Activated T-helper 17 cell treated with anti-CD3 and anti-CD28 coated beads, Interleukin-2, amount 50 U/mL, for 72 hours (primary cell): ENCODE measurements around the gene RPS6KA4. TPM values are rescaled to one million over a fixed set of nuclear protein-coding genes. Genes with fewer than 3 reads are reported as not detected.

Experiments used
- ATAC-seq: fragments of 150-1000 bp; cut with Tn5 transposase; replicated peaks from 2 replicates; pipeline ENCODE4 v1.10.0; 2021; ENCODE audit warnings: mild to moderate bottlenecking, moderate library complexity
- H3K27ac Mint-ChIP-seq: one replicate; pipeline ENCODE4 v1.8.0; 2022; ENCODE audit warnings: mixed read lengths
- H3K27me3 Mint-ChIP-seq: one replicate; pipeline ENCODE4 v1.8.0; 2022; ENCODE audit warnings: mixed read lengths
- H3K36me3 Mint-ChIP-seq: one replicate; pipeline ENCODE4 v1.8.0; 2022; ENCODE audit warnings: low read depth, mild to moderate bottlenecking, mixed read lengths
- H3K4me1 Mint-ChIP-seq: one replicate; pipeline ENCODE4 v1.8.0; 2022; ENCODE audit warnings: mixed read lengths
- H3K4me3 Mint-ChIP-seq: one replicate; pipeline ENCODE4 v1.8.0; 2022; ENCODE audit warnings: mild to moderate bottlenecking, mixed read lengths
- H3K9me3 Mint-ChIP-seq: one replicate; pipeline ENCODE4 v1.8.0; 2022; ENCODE audit warnings: mixed read lengths
- total RNA-seq, 2 donors: library from RNA; stranded (reverse); gene quantifications; one replicate each; pipeline ENCODE4 v1.2.3, GENCODE V29; 2022

The RPS6KA4 gene
- total RNA-seq, 2 donors from 2014 or later = 14.8 to 33.3 TPM

DNA sequence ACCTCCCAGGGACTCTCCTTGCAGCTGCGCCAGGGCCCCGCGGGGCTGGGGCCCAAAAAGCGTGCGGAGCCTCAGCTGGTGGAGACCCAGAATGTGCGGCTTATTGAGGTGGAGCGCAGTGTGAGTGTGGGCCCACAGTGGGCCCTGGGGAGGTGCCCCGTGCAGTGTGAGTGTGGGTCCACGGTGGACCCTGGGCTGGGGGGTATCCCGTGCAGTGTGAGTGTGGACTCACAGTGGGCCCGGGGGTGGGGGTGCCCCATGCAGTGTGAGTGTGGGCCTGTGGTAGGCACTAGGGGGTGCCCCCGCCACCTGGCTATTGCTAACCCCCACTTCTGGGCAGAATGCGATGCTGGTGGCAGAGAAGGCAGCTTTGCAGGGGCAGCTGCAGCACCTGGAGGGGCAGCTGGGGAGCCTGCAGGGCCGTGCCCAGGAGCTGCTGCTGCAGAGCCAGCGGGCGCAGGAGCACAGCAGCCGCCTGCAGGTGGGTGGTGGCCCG, 7.8 kb upstream of the RPS6KA4 start:
- no peaks in the 10 kb centered on the region for H3K9me3 Mint-ChIP-seq
- ATAC-seq = peak; percentile 16
- H3K27ac Mint-ChIP-seq = no peak overlapping the region

GRCh38 chr11:64352099-64352994, 6.6 kb upstream of the RPS6KA4 start:
- ATAC-seq = no peak

More for the DNA sequence above, 7.8 kb upstream of the RPS6KA4 start:
- H3K36me3 Mint-ChIP-seq = peaks cover 36% of the 10 kb centered on the region
- no peaks in the 10 kb centered on the region for H3K27me3 Mint-ChIP-seq
- no peaks in the 10 kb centered on the region for H3K4me1 Mint-ChIP-seq
- H3K4me3 Mint-ChIP-seq = no peak overlapping the region

GRCh38 chr11:64352995-64353714, 5.8 kb upstream of the RPS6KA4 start:
- Mint-ChIP-seq H3K9me3 (no peaks in the 10 kb centered on the region), H3K4me1 (peaks cover 12% of the 10 kb centered on the region), H3K27ac (no peak overlapping the region), H3K4me3 (no peak overlapping the region), H3K36me3 (peaks cover 31% of the 10 kb centered on the region), H3K27me3 (no peaks in the 10 kb centered on the region)
- ATAC-seq = no peak

More at GRCh38 chr11:64352099-64352994, 6.6 kb upstream of the RPS6KA4 start:
- Mint-ChIP-seq H3K4me1 (peaks cover 5% of the 10 kb centered on the region), H3K27ac (no peak overlapping the region), H3K4me3 (no peak overlapping the region), H3K27me3 (no peaks in the 10 kb centered on the region), H3K36me3 (peaks cover 31% of the 10 kb centered on the region), H3K9me3 (no peaks in the 10 kb centered on the region)

GRCh38 chr11:64353715-64354506, 5.1 kb upstream of the RPS6KA4 start:
- H3K27me3 Mint-ChIP-seq = no peaks in the 10 kb centered on the region
- ATAC-seq = no peak
- H3K36me3 Mint-ChIP-seq = peaks cover 29% of the 10 kb centered on the region
- H3K4me3 Mint-ChIP-seq = no peak overlapping the region
- H3K27ac Mint-ChIP-seq = no peak overlapping the region
- no peaks in the 10 kb centered on the region for H3K9me3 Mint-ChIP-seq
- peaks cover 12% of the 10 kb centered on the region for H3K4me1 Mint-ChIP-seq

DNA sequence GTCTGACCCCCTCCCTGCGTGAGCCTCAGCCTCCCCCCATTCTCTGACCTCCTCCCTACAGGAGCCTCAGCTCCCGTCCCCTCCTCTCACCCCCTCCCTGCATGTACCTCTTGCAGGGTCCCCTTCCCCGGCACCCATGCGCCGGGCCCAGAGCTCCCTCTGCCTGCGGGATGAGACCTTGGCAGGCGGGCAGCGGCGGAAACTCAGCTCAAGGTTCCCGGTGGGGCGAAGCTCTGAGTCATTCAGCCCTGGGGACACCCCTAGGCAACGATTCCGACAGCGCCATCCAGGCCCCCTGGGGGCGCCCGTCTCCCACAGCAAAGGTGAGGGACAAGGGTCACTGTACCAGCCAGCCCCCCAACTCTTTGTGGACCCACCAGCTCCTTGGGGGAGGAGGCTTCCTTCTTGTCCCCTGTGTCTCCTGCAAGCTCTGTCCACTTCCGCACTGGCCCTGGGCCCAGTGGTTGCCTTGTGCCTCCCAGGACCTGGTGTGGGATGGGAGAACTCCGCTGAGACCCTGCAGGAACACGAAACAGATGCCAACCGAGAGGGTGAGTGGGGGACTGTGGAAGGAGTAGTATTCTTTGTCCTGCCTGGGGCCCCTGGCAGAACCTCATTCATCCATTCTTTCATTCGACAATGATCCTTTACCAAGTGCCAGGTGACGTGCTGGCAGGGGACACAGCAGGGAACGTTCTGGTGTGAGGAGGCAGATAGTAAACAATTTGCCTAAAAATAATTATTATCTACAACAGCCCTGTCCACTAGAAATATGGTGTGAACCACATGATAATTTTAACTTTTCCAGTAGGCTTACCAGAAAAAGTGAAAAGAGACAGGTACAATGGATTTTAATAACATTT, 3.7 kb upstream of the RPS6KA4 start:
- peaks cover 22% of the 10 kb centered on the region for H3K4me1 Mint-ChIP-seq
- H3K27ac Mint-ChIP-seq = no peak overlapping the region
- no peaks in the 10 kb centered on the region for H3K27me3 Mint-ChIP-seq
- ATAC-seq = no peak
- no peak overlapping the region for H3K4me3 Mint-ChIP-seq
- H3K9me3 Mint-ChIP-seq = no peaks in the 10 kb centered on the region
- H3K36me3 Mint-ChIP-seq = peaks cover 31% of the 10 kb centered on the region

- Mint-ChIP-seq H3K4me1 (peaks cover 22% of the 10 kb centered on the region), H3K27me3 (no peaks in the 10 kb centered on the region), H3K27ac (no peak overlapping the region), H3K36me3 (peaks cover 34% of the 10 kb centered on the region), H3K4me3 (peak overlapping the region; percentile 49), H3K9me3 (no peaks in the 10 kb centered on the region)
- peak; percentile 17 for ATAC-seq
Observed at GRCh38 chr11:64356498-64357411, 2.2 kb upstream of the RPS6KA4 start.

GRCh38 chr11:64357446-64357845, 1.5 kb upstream of the RPS6KA4 start:
- H3K4me3 Mint-ChIP-seq = peak overlapping the region; percentile 95
- H3K36me3 Mint-ChIP-seq = peaks cover 41% of the 10 kb centered on the region
- no peaks in the 10 kb centered on the region for H3K27me3 Mint-ChIP-seq
- H3K27ac Mint-ChIP-seq = peak overlapping the region; percentile 88
- H3K4me1 Mint-ChIP-seq = peaks cover 22% of the 10 kb centered on the region
- ATAC-seq = no peak
- H3K9me3 Mint-ChIP-seq = no peaks in the 10 kb centered on the region

DNA sequence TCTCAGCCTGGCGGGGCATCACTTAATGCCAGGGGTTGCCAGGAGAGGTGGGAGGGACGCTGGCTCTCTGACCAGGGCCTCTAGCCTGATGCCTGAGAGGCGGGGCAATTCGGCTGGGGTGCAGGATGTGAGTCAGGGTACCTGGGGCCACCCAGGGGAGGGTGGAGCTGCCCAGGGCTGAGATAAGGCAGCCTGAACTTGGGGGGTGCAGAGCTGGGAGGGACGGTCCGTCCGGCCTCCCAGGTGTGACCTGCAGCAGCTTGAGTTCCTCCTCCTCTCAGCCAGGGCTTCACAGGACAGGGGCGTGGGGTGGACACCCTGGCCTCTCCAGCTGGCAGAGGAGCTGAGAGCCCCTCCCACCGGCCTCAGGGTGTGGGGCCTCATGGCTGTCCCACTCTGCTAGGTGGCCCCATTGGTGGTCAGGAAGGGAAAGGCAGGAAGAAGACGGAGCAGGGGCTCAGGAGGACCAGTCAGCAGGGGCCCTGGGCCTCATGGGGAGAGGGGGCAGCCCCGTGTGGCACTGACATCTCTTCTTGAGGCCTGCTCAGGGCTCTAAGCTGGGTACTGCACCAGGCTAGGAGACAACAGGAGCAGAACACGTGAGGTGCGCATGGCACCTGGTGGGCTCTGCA, 942 bp upstream of the RPS6KA4 start:
- Mint-ChIP-seq H3K4me3 (peak overlapping the region; percentile 95), H3K27me3 (no peaks in the 10 kb centered on the region), H3K36me3 (peaks cover 46% of the 10 kb centered on the region), H3K9me3 (no peaks in the 10 kb centered on the region), H3K4me1 (peaks cover 22% of the 10 kb centered on the region), H3K27ac (peak overlapping the region; percentile 88)
- peak; percentile 83 for ATAC-seq

- no peak for ATAC-seq
- peak overlapping the region; percentile 95 for H3K4me3 Mint-ChIP-seq
- H3K27me3 Mint-ChIP-seq = no peaks in the 10 kb centered on the region
- H3K36me3 Mint-ChIP-seq = peaks cover 51% of the 10 kb centered on the region
- no peaks in the 10 kb centered on the region for H3K9me3 Mint-ChIP-seq
- H3K4me1 Mint-ChIP-seq = peaks cover 22% of the 10 kb centered on the region
- H3K27ac Mint-ChIP-seq = peak overlapping the region; percentile 88
Observed at GRCh38 chr11:64358536-64358906, 441 bp upstream of the RPS6KA4 start.

GRCh38 chr11:64359712-64360445, 917 bp downstream of the RPS6KA4 start:
- Mint-ChIP-seq H3K4me3 (peak overlapping the region; percentile 95), H3K4me1 (peaks cover 22% of the 10 kb centered on the region)
- ATAC-seq = no peak

GRCh38 chr11:64360448-64360921, 1.5 kb downstream of the RPS6KA4 start:
- no peaks in the 10 kb centered on the region for H3K9me3 Mint-ChIP-seq
- H3K36me3 Mint-ChIP-seq = peaks cover 71% of the 10 kb centered on the region
- no peak for ATAC-seq
- H3K4me3 Mint-ChIP-seq = peak overlapping the region; percentile 95
- no peaks in the 10 kb centered on the region for H3K27me3 Mint-ChIP-seq
- no peak overlapping the region for H3K27ac Mint-ChIP-seq
- H3K4me1 Mint-ChIP-seq = peaks cover 22% of the 10 kb centered on the region

More at GRCh38 chr11:64359712-64360445, 917 bp downstream of the RPS6KA4 start:
- H3K36me3 Mint-ChIP-seq = peaks cover 65% of the 10 kb centered on the region
- H3K9me3 Mint-ChIP-seq = no peaks in the 10 kb centered on the region
- no peaks in the 10 kb centered on the region for H3K27me3 Mint-ChIP-seq
- peak overlapping the region; percentile 76 for H3K27ac Mint-ChIP-seq

DNA sequence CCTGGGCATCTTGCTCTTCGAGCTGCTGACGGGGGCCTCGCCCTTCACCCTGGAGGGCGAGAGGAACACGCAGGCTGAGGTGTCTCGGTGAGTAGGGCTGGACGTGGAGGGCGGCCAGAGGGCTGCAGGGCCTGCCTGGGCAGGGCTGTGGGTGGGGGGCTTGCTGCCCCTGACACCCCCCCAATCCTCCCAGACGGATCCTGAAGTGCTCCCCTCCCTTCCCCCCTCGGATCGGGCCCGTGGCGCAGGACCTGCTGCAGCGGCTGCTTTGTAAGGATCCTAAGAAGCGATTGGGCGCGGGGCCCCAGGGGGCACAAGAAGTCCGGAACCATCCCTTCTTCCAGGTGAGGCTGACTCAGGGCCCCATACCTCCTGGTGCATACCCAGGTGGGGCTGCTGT, 2.7 kb downstream of the RPS6KA4 start:
- peaks cover 19% of the 10 kb centered on the region for H3K4me1 Mint-ChIP-seq
- no peak overlapping the region for H3K27ac Mint-ChIP-seq
- H3K36me3 Mint-ChIP-seq = peaks cover 78% of the 10 kb centered on the region
- H3K9me3 Mint-ChIP-seq = no peaks in the 10 kb centered on the region
- H3K4me3 Mint-ChIP-seq = no peak overlapping the region
- H3K27me3 Mint-ChIP-seq = no peaks in the 10 kb centered on the region
- no peak for ATAC-seq
